Peyer's patch (tissue), 4 donors: Measurements from ENCODE around the gene ASTL.

Source experiments
- CTCF ChIP-seq, 6 experiments: fragments of 450-650 bp in 4 of 6; fragments of 200-600 bp in 2 of 6; sonication (generic) in 1 of 6; IDR thresholded peaks; one replicate each; pipeline ENCODE4 v1.5.1; 2017 to 2019; ENCODE audit warnings: antibody characterized with exemption in 6 of 6, mild to moderate bottlenecking in 3 of 6, moderate library complexity in 1 of 6
- POLR2A ChIP-seq, 2 donors: fragments of 450-650 bp; IDR thresholded peaks; one replicate each; pipeline ENCODE4 v1.5.1; 2017; ENCODE audit warnings: antibody characterized with exemption in 2 of 2, mild to moderate bottlenecking in 2 of 2, moderate library complexity in 2 of 2

GRCh38 chr2:96137321-96138178 is 752 bp downstream of the ASTL start:
- TF ChIP-seq CTCF (IDR thresholded peaks at IDR 0.05) (no peak), POLR2A (IDR thresholded peaks at IDR 0.05) (no peak)
